Measurements from ENCODE around the gene DCAF4L1.
A peak's percentile ranks its signal among the peaks of the same experiment; 100 is the strongest.

Gene DCAF4L1, protein sequence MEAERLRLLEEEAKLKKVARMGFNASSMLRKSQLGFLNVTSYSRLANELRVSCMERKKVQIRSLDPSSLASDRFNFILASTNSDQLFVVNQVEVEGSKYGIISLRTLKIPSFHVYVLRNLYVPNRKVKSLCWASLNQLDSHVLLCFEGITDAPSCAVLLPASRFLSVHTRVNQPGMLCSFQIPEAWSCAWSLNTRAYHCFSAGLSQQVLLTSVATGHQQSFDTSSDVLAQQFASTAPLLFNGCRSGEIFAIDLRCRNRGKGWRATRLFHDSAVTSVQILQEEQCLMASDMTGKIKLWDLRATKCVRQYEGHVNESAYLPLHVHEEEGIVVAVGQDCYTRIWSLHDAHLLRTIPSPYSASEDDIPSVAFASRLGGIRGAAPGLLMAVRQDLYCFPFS

DNA sequence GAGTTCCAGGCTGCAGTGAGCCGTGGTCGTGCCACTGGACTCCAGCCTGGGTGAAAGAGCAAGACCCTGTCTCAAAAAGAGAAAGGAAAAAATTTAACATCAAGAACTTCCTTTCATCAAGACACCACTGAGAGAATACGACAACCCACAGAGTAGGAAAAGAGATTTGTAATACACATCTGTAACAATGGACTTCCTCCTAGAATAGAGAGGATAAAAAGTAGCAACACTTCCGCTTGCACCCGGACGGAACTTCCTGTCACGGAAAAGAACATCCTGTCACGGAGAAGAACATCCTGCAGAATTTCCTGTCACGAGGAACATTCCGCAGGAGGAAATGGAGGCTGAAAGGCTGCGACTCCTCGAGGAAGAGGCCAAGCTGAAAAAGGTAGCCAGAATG, at the start of gene DCAF4L1:
Gene DCAF4L1 (plus strand): TSS at position 301 of the 400 bp plus-strand sequence. CDS start 37 bp downstream, at position 338.
- DNase-seq: no peak

DNA sequence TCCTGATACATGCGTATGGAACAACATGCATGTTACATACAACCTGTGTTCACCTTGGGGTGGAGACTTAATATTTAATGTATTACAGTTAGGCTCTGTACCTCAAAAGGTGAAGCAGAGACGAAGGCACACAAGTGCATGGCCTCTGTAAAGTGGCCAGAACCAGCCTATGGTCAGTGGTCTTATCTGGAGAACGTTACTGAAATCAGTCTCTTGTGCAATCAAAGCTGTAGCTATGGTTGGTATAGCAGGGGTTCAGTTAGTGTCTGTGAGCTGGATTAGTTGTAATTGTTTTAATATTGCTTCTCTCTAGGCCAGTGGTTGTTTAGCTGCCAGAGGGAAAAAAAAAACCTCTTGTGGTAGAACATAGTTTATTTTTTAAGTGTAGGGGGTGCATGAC, 48.6 kb upstream of the DCAF4L1 start:
- DNase-seq: no peak

GRCh38 chr4:41933997-41934503, 47.5 kb upstream of the DCAF4L1 start:
- DNase-seq: no peak

GRCh38 chr4:41934514-41934900, 47.0 kb upstream of the DCAF4L1 start:
- no peak for DNase-seq

- peak; percentile 84 for DNase-seq
Measured at GRCh38 chr4:41934901-41935651, 46.5 kb upstream of the DCAF4L1 start, which contains the start of gene TMEM33. TSS of gene TMEM33 (plus strand) at chr4:41935429. CDS start at chr4:41935485, 56 bp downstream.

DNA sequence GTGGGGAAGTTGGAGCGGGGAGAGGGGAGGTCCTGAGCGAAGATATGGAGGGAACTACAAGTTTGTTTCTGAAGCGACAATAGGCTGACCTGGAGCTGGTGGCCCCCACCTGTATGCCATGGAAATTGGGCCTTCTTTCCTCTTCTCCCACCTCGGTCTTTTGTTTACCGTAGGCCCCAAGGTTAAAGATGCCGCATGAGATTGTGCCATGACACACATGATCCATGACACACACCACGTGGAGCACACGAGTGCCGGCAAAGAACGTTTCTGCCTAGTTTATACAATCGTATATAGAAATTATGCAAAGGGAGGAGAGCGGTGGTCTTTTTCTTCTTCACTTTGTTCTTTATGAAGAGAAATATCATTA, 45.9 kb upstream of the DCAF4L1 start:
- no peak for DNase-seq

- peak; percentile 33 for DNase-seq
Measured at GRCh38 chr4:41939016-41939626, 42.4 kb upstream of the DCAF4L1 start.

GRCh38 chr4:41940834-41941233, 40.7 kb upstream of the DCAF4L1 start:
- DNase-seq: no peak

DNA sequence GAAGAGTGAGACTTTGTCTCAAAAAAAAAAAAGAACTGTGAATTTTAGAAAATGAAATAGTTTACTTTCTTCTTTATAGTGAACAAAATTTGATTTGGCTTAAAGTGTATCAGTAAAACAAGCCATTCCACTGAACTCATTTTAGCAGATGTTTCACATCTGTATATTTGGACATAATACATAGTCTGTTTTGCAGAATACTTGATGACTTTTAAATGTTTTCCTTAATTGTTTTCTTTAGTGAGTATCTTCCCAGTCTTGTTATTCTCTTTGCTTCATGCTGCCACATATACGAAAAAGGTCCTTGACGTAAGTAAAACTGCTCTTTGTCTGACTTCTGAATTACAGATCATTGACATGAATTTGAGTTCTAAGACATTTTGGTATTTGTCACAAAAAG, 38.0 kb upstream of the DCAF4L1 start:
- DNase-seq: no peak

DNA sequence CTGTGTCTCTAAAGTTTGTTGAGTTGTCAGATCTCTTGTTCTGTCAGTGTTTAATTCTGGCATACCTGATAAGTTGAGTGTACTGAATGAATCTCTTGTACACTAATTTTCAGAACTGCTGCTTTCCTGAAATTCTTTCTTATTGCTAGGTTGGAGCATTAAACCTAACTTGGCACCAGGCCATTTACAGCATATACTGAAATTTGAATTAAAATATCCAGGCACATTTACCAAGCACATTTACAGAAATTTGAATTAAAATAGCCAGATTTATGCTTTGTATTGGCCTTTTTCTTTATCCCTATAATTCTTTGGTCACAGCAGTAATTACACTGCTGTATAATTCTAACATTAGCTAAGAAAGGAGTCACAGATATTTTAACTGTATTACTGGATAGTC, 37.5 kb upstream of the DCAF4L1 start:
- DNase-seq: no peak

GRCh38 chr4:41949531-41949930, 32.0 kb upstream of the DCAF4L1 start:
- no peak for DNase-seq

- DNase-seq: peak; percentile 11
Measured at GRCh38 chr4:41957634-41958033, 23.9 kb upstream of the DCAF4L1 start.

- peak; percentile 7 for DNase-seq
Measured at GRCh38 chr4:41963105-41963504, 18.5 kb upstream of the DCAF4L1 start.

- no peak for DNase-seq
Measured at GRCh38 chr4:41964401-41964800, 17.2 kb upstream of the DCAF4L1 start.

DNA sequence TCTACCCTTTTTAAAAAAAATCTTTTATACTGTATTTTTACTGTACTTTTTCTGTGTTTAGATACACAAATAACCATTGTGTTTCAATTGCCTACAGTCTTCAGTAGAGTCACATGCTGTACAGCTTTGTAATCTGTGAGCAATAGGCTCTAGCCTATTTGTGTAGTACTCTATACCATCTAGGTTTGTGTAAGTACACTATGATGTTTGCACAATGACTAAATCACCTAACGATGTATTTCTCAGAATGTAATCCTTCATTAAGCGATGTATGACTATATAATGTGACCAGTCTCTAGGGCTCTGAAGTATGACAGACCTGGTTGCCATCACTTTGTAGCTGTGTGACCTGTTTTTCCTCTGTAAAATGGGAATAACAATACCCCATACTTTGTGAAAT, 14.2 kb upstream of the DCAF4L1 start:
- no peak for DNase-seq

DNA sequence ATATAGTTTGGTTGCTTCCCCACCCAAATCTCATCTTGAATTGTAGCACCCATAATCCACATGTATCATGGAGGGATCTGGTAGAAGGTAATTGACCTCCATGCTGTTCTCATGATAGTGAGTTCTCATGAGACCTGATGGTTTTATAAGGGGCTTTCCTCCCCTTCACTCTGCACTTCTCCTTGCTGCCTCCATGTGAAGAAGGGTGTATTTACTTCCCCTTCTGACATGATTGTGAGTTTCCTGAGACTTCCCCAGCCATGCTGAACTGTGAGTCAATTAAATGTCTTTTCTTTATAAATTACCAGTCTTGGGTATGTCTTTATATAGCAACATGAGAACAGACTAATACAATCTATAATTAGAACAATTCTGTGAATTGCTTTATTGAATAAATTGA, 11.9 kb upstream of the DCAF4L1 start:
- no peak for DNase-seq

GRCh38 chr4:41975341-41975740, 6.2 kb upstream of the DCAF4L1 start:
- no peak for DNase-seq

- DNase-seq: no peak
Measured at GRCh38 chr4:41976775-41977516, 4.6 kb upstream of the DCAF4L1 start.

DNA sequence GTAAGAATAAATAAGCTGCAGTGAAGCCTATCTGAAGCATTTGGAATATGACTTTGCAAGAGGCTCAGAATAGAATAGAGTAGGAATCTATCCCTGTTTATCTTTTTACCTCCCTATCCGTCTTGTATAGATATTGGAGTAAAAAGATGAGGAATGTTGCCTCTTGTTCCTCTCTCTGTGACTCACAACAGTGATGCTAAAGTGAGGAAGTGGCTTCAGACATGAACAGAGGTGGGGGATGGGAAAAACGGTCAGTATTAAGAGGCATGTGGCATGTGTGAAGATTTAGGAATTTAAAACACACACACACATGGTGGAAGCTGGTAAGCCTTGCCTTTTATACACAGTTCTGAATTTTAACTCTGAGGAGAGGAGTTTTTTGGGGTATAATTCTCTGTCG, 3.8 kb upstream of the DCAF4L1 start:
- peak; percentile 31 for DNase-seq

DNA sequence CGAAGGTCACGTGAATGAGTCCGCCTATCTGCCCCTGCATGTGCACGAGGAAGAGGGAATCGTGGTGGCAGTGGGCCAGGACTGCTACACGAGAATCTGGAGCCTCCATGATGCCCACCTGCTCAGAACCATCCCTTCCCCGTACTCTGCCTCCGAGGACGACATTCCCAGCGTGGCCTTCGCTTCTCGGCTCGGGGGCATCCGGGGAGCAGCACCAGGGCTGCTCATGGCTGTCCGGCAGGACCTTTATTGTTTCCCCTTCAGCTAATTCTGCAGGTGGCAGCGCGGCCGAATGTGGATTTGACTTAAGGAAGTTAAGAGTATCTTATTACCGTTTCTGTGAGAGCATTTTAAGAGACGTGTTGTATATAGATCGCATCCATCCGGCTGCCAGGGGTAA, 1.2 kb downstream of the DCAF4L1 start:
- DNase-seq: no peak

- DNase-seq: no peak
Measured at GRCh38 chr4:41985151-41985550, 3.6 kb downstream of the DCAF4L1 start.

- no peak for DNase-seq
Measured at GRCh38 chr4:41989994-41990364, 8.4 kb downstream of the DCAF4L1 start.

Measured in HCEC 1CT (cell line).